Lung (tissue), 12 donors: Measurements from ENCODE around the gene DOC2A. TPM values are rescaled to one million over a fixed set of nuclear protein-coding genes. Genes with fewer than 3 reads are reported as not detected.
"Not testable (repeated sequence)": the region's sequence is repeated elsewhere in the genome, so short reads cannot be mapped to it uniquely, and the experiment has no call there.

Experiments used
- ATAC-seq: fragments of 200-7000 bp; cut with Tn5 transposase; one replicate; pipeline ENCODE4 v1.9.1; 2020; ENCODE audit warnings: moderate number of reproducible peaks; ENCODE audit not compliant: insufficient read depth, low FRiP score
- DNase-seq, 3 donors: peaks; one replicate each; pipeline ENCODE4 v3.0.0-alpha.2; 2013 to 2017
- H3K27ac ChIP-seq, 2 donors: one replicate each; pipeline ENCODE4 v1.5.1; 2013; ENCODE audit warnings: mild to moderate bottlenecking in 2 of 2, moderate library complexity in 2 of 2, control low read depth in 1 of 2, inconsistent platforms in 1 of 2, low read depth in 1 of 2, low read length in 1 of 2
- H3K27me3 ChIP-seq, 3 donors: one replicate each; pipeline ENCODE4 v1.5.1; 2013; ENCODE audit warnings: low read length in 2 of 3; ENCODE audit not compliant: control insufficient read depth in 3 of 3, insufficient read depth in 3 of 3
- H3K36me3 ChIP-seq, 4 donors: one replicate each; pipeline ENCODE4 v1.5.1; 2013; ENCODE audit warnings: low read length in 4 of 4, mild to moderate bottlenecking in 1 of 4, moderate library complexity in 1 of 4; ENCODE audit not compliant: control insufficient read depth in 4 of 4, insufficient read depth in 4 of 4
- H3K4me1 ChIP-seq, 5 donors: one replicate each; pipeline ENCODE4 v1.5.1; 2013; ENCODE audit warnings: low read length in 5 of 5, mild to moderate bottlenecking in 2 of 5, moderate library complexity in 1 of 5; ENCODE audit not compliant: control insufficient read depth in 5 of 5, insufficient read depth in 5 of 5
- H3K4me3 ChIP-seq: one replicate; pipeline ENCODE4 v1.5.1; 2013; ENCODE audit warnings: mild to moderate bottlenecking, control low read depth, moderate library complexity
- H3K9ac ChIP-seq, 2 donors: one replicate each; pipeline ENCODE4 v1.5.1; 2013; ENCODE audit warnings: low read length in 2 of 2, control low read depth in 1 of 2; ENCODE audit not compliant: insufficient read depth in 1 of 2
- H3K9me3 ChIP-seq, 4 donors: one replicate each; pipeline ENCODE4 v1.5.1; 2013; ENCODE audit warnings: low read length in 3 of 4, mild to moderate bottlenecking in 1 of 4, moderate library complexity in 1 of 4; ENCODE audit not compliant: control insufficient read depth in 4 of 4, insufficient read depth in 3 of 4
- CTCF ChIP-seq: IDR thresholded peaks from 2 replicates; pipeline ENCODE4 v1.5.1; 2012; ENCODE audit warnings: mild to moderate bottlenecking; ENCODE audit errors: control extremely low read depth, extremely low read depth
- WGBS, 2 donors: extraction: QIAGEN DNeasy Blood & Tissue Kit; methylation state at CpG; one replicate each; pipeline ENCODE4 v1.1.7; 2013; 5-methylcytosine and 5-hydroxymethylcytosine counted together
- polyA plus RNA-seq, 2 donors: library from polyadenylated mRNA; stranded (reverse); fragments of 200-250 nt; gene quantifications; one replicate each; pipeline ENCODE4 v1.2.1, GENCODE V29; 2013
- total RNA-seq, 2 donors: library from RNA; depleted of rRNA in 1 of 2; stranded (reverse); fragments of >200 nt in 1 of 2; gene quantifications; one replicate each; pipeline ENCODE4 v1.2.1, GENCODE V29; 2014 to 2021
- donor health status: control.
- donor health status: control.
- donor health status: Bipolar disorder and iron deficiency.
- donor health status: healthy.
- donor health status: DM: yes; HTN: yes; CAD: no.

DOC2A gene
- total and polyA plus RNA-seq, 4 donors = 1.4 to 8.7 (median 2.7) TPM

- no peak for TF ChIP-seq CTCF
- peak; percentile 35 for ATAC-seq
- Histone ChIP-seq H3K27me3 (no peaks in the 10 kb centered on the region), H3K4me1 (peaks cover 0 to 15% (median 4%) of the 10 kb centered on the region in 5 donors), H3K4me3 (peak overlapping the region; percentile 75), H3K9me3 (no peaks in the 10 kb centered on the region), H3K27ac (peak overlapping the region; percentile 88 to 97), H3K9ac (peak overlapping the region; percentile 6 to 83), H3K36me3 (peaks cover 0 to 5% (median under 1%) of the 10 kb centered on the region in 4 donors)
- WGBS, 2 donors = 3 to 5% methylated on average over 18 of the region's 18 CpGs
- peak; percentile 54 to 89 (median 68) for DNase-seq
Observed at GRCh38 chr16:29962344-29962994, 48.4 kb downstream of the DOC2A start.

GRCh38 chr16:29961479-29962343, 49.1 kb downstream of the DOC2A start, which contains the start of gene TMEM219:
Gene TMEM219 (plus strand): TSS chr16:29962079. CDS start chr16:29963144, 1,065 bp downstream.
- H3K36me3 ChIP-seq = peaks cover 0 to 5% (median under 1%) of the 10 kb centered on the region in 4 donors
- WGBS, 2 donors = 0 to 1% methylated on average over 64 to 75 of the region's 75 CpGs
- peaks cover 0 to 15% (median 4%) of the 10 kb centered on the region in 5 donors for H3K4me1 ChIP-seq
- DNase-seq (peak; percentile 94 to 95 (median 95)), ATAC-seq (peak; percentile 98)
- peak; percentile 31 for TF ChIP-seq CTCF
- H3K27me3 ChIP-seq = no peaks in the 10 kb centered on the region
- no peaks in the 10 kb centered on the region for H3K9me3 ChIP-seq
- H3K4me3 ChIP-seq = peak within 1 kb of the TSS; percentile 75
- peak within 1 kb of the TSS; percentile 88 to 97 for H3K27ac ChIP-seq
- H3K9ac ChIP-seq = peak within 1 kb of the TSS; percentile 6 to 83

- Histone ChIP-seq H3K4me3 (peak overlapping the region; percentile 55), H3K27me3 (no peaks in the 10 kb centered on the region), H3K36me3 (peaks cover 0 to 5% (median under 1%) of the 10 kb centered on the region in 4 donors), H3K9ac (peak overlapping the region in 1 of 2 donors; percentile 23), H3K27ac (peak overlapping the region; percentile 50 to 84), H3K9me3 (no peaks in the 10 kb centered on the region), H3K4me1 (peaks cover 0 to 15% (median 4%) of the 10 kb centered on the region in 5 donors)
- DNase-seq (no peak), ATAC-seq (no peak)
- no peak for TF ChIP-seq CTCF
- WGBS, 2 donors = 62 to 74% methylated on average over 10 of the region's 10 CpGs
Observed at GRCh38 chr16:29961127-29961478, 49.7 kb downstream of the DOC2A start.

GRCh38 chr16:29959821-29960220, 51.0 kb downstream of the DOC2A start:
- not testable (repeated sequence) for DNase-seq, ATAC-seq
- WGBS, 2 donors = 90 to 95% methylated on average over 4 of the region's 4 CpGs

More at GRCh38 chr16:29959821-29960220, 51.0 kb downstream of the DOC2A start:
- H3K27me3 ChIP-seq, H3K9ac ChIP-seq, H3K9me3 ChIP-seq, H3K27ac ChIP-seq, H3K36me3 ChIP-seq, H3K4me3 ChIP-seq: not testable (repeated sequence)
- H3K4me1 ChIP-seq = peaks cover 0 to 15% (median 4%) of the 10 kb centered on the region in 5 donors
